Non-pigmented ciliary epithelial cell (primary cell): Measurements from ENCODE around the gene TXNDC2.

Source experiments
- DNase-seq: peaks from one replicate; pipeline ENCODE4 v3.0.0-alpha.2; 2010; ENCODE audit warnings: low read depth

Gene TXNDC2

GRCh38 chr18:9913526-9914333 lies 28.0 kb downstream of the TXNDC2 start, which contains the start of gene VAPA:
Gene VAPA, plus strand, starts transcription at chr18:9914016. Its CDS starts 241 bp downstream, at chr18:9914257.
- DNase-seq: peak; percentile 61

GRCh38 chr18:9914334-9914583 lies 28.5 kb downstream of the TXNDC2 start:
- DNase-seq: no peak

- DNase-seq: no peak
Measured at GRCh38 chr18:9914584-9915290, 29.0 kb downstream of the TXNDC2 start.

DNA sequence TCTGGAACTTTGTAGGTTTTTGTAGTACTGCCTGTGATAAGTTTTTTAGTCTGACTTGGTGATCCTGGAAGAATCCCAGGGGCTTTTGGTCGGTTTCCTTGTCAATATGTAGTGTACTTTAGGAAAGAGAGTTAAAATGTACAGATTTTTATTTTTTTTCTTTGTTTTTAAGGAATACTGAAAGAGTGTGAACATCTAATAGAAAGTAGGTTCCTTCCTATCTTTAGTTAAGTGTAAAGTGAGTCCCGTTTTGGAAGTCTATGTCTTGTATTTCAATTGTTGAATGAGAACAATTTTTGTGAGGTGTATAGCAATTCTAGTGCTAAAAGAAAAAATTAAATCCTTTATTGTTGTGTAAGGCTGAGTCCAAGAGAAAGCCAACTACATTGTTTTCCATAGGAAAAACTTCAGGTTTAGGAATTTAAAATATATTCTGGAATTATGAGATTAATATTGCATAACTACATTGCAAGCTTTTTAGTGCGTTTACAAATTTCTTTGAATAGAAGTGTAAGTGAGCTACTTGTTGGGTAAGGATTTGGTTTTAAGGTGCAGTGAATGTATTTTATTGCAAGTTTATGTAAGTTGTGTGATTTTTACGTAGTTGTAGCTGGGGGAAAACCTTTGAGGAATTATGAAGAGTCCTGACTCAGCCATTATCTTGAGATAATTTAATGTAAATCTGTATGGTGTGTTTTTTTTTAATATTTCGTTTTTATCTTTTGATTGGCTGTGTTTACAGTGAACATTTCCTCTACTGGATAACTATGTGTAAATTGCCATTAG lies 29.7 kb downstream of the TXNDC2 start:
- DNase-seq: no peak

GRCh38 chr18:9916077-9916639 lies 30.4 kb downstream of the TXNDC2 start:
- no peak for DNase-seq

- no peak for DNase-seq
Measured at GRCh38 chr18:9916808-9917207, 31.0 kb downstream of the TXNDC2 start.

DNA sequence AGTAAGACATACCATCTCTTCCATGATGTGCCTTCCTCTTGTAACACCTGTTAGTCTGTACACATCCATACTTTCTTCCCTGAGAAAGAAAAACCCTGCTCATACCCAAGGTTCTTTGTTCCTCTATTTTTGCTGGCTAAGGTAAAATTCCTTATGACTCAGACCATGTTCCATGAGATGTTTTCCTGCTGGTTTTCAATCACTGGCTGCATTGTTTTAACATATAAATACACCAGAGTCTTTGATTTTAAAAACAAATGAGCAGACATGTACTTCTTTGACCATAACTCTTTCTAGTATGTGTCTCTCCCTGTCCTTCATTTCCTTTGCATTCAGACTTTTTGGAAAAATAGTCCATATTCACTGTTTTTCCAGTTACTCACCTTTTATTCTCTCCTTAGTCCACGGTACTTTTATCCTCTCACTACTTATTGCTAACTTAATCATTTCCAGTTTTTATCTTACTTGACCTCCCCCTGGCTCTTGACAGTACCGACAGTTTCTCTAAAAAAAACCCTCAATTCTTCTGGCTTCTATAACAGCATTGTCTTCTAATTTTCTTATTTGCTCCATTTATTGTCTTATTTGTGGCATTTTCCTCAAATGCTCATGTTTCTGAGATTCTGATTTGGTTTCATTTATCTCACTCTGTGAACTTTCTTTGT lies 32.4 kb downstream of the TXNDC2 start:
- no peak for DNase-seq

DNA sequence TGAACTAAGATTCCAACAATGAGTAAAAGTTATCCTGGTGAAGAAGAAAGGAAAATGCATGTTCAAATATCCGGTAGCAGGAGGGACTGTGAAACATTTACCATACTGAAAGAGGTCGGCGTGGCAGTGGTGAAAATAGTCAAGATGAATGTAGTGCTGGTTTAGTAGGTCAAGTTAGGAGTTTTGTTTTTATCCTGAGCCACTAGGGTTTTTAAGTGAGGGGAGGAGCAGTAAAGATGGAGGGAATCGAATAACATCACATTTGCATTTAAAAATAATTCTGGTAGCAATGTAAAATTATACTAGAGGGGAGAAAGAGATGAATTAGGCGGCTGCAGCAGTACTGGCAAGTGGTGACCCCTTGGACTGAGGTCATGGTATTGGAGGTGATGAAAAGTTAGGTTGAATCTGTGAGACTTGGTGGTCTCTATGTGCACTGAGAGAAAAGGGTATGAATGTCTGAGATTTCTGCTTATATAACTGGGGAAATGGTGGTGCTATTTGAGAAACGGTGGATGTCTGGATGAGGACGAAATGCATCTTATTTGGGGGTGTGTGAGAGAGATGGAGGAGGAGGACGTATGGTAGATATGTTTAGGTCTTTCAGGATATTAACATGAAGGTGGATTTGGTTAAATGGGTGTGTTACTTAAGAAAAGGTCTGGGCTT lies 33.9 kb downstream of the TXNDC2 start:
- DNase-seq: no peak

GRCh38 chr18:9922592-9923311 lies 37.0 kb downstream of the TXNDC2 start:
- no peak for DNase-seq

DNA sequence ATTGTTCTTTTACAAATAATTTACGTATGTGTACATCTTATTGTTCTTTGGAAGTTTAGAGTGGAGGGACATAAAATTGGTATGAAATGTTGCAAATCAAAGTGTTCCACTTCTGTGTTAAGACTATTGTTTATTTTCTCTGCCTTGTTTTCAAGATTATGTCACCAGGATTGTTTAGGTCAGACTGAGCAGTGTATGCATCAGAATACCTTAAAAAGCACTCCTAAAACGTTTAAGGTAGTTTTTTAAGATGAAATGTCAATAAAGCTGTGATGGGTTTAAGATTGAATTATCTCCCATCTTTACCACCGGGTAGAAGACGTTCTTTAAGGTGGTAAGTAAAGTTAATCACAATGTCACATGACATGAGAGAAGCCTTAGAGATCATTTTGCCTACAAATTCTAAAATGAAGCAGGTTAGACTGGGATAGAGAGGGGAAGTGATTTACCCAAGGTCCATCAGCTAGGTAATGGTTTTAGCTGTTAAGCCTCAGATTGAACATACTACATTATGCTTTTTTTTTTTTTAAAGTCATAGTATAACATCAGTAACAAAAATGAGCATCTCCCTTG lies 38.7 kb downstream of the TXNDC2 start:
- DNase-seq: no peak

- DNase-seq: no peak
Measured at GRCh38 chr18:9925369-9925768, 39.6 kb downstream of the TXNDC2 start.

- DNase-seq: no peak
Measured at GRCh38 chr18:9925795-9926194, 40.0 kb downstream of the TXNDC2 start.

DNA sequence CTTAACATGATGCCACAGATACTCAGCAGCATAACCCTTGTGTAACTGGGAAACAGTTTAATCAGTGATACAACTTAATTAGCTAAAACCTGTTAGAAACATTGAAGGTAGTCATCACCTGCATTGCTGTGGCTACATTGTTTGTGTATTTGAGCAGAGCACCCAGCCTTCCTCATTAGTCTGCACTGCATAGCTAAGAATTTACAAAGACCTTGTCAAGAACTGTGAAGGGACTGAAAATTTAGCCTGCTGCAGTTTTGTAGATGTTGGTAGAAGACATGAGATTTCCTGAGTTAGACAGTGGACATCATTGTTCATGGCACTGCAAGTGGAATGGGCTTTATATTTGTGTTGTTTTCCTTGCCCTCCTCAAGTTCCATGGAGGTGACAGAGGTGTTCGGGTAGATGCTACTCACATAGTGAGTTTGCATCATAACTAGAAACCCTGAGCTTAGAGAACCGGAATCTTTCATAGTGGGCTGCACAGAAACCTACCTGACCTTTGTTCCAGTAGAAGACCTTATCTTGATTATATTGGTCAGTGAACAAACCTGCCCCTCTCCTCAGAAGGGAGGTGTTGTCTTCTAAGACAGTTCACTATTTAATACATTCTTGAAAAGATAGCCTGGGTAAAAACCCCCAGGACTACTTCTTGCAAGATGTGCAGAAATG lies 40.6 kb downstream of the TXNDC2 start:
- no peak for DNase-seq

- no peak for DNase-seq
Measured at GRCh38 chr18:9926977-9927376, 41.2 kb downstream of the TXNDC2 start.

DNA sequence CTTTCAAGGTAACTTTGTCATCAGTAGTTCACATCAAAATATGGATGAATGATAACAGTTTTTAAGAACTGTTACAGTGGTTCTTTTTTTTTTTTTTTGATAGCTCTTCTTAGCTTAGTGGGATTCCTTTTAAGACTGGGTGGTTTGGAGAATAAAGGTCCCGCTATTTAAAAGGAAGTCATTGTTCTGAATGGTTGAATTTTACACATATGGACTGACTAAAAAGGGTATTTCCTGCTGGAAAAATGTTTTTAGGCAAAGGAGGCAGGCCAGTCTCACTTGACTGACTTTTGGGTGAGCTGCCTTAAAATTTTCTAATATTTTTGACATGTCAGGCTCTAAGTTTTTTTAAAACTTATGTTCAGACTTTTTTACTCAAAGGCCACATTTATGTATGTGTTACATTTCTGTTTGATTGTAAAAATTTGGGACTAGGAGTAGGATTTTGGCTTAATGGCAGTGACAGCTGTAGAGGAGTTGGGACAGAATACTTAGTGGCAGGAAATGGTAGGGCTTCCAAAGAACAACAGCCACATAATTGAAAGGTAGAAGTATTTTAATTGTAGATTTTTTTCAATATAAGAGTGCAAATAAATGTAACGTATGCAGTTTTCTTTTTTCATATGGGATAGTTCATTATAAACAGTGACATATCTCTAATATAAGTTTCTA lies 41.8 kb downstream of the TXNDC2 start:
- DNase-seq: no peak

DNA sequence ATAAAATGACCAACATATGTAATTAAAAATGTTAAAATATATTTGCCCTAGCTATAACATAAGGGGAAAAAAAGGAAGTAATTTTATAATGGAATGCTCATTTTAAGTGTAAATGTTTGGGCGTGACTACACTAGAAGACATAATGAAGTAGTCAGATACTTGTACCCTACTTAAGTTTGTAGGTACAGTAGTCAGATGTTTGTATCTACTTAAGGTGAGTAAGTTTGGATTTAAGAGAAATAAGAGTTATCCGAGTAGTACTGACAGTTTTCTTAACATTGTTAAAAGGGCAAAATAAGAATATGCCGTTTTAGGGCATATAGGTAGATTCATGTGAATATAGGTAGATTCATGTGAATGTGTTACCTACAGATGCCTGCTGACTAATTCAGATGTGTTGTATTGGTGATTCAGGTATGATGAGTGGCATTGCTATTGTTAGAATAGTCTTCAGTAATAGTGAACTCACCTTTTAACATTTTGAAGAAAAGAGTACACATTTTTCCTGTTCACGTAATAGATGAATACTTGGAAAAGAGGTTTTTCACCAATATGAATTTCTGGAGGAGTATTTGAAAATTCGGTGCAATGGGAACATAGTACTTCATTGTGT lies 43.0 kb downstream of the TXNDC2 start:
- no peak for DNase-seq

- DNase-seq: no peak
Measured at GRCh38 chr18:9930299-9930884, 44.6 kb downstream of the TXNDC2 start.

DNA sequence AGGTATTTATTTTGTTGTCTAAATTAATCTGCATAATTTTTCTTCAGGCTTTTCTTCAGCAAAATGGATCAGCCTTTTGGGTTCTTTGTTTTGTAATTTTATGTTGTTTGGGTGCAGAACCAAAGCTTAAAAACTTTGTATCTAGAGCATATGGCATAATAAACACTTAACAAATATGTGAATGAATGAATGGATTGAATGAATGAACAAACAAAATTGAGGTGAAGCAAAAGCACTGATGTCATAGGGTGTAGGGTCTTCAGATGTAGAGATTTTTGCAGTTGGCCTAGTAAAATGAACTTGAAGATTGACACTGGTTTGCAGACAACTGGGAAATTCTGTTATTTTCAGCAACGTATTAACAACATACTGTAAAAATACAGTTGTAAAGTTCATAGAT lies 45.4 kb downstream of the TXNDC2 start:
- no peak for DNase-seq

DNA sequence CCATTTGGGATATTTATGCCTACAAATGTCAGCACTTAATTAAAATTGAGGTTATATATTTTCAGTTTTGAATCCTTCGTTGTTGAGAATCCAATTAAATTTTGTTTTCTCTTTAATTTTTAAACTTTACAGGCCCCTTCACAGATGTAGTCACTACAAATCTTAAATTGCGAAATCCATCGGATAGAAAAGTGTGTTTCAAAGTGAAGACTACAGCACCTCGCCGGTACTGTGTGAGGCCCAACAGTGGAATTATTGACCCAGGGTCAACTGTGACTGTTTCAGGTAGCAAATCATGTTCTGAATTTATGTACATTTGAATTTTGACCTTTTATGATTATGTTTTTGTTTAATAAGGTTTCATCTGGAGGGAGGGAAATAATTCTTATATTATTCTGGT lies 45.9 kb downstream of the TXNDC2 start:
- DNase-seq: no peak
